Cardiac muscle cell (in vitro differentiated cells and primary cell): ENCODE data around the gene LHX1. TPM values are rescaled to one million over a fixed set of nuclear protein-coding genes. Genes with fewer than 3 reads are reported as not detected.

Source experiments
- DNase-seq, 2 donors: peaks; one replicate each; pipeline versions ENCODE4 v3.0.0 to v3.0.0-alpha.2; 2010 to 2017; ENCODE audit warnings: low read depth in 1 of 2, low spot score in 1 of 2
- H3K27ac ChIP-seq: fragments of 200-600 bp; sonication (generic); 2 replicates; pipeline ENCODE4 v1.5.1; 2016
- H3K27me3 ChIP-seq: fragments of 200-600 bp; sonication (generic); 2 replicates; pipeline ENCODE4 v1.6.0; 2016; ENCODE audit warnings: control low read depth
- H3K36me3 ChIP-seq: fragments of 200-600 bp; sonication (generic); 2 replicates; pipeline ENCODE4 v1.5.1; 2016; ENCODE audit warnings: control low read depth
- H3K4me1 ChIP-seq: fragments of 200-600 bp; sonication (generic); 2 replicates; pipeline ENCODE4 v1.8.1; 2017; ENCODE audit warnings: low read depth, mild to moderate bottlenecking, mixed run types
- H3K4me3 ChIP-seq: fragments of 200-600 bp; sonication (generic); 2 replicates; pipeline ENCODE4 v1.5.1; 2016; ENCODE audit warnings: mild to moderate bottlenecking
- H3K9me3 ChIP-seq: fragments of 200-600 bp; sonication (generic); 2 replicates; pipeline ENCODE4 v1.5.1; 2017; ENCODE audit warnings: low read depth, mild to moderate bottlenecking, control low read depth
- CTCF ChIP-seq: IDR thresholded peaks from 2 replicates; pipeline ENCODE4 v1.5.1; 2012; ENCODE audit warnings: low read depth, mild to moderate bottlenecking, low read length
- polyA plus RNA-seq: library from polyadenylated mRNA; unstranded; fragments of >200 nt; fragmentation: Nextera tagmentation; extraction: Ambion mirVana; gene quantifications from 2 replicates; pipeline ENCODE4 v1.2.1, GENCODE V29; 2016
- total RNA-seq: library from RNA; depleted of rRNA; stranded (reverse); fragments of >200 nt; gene quantifications from 2 replicates; pipeline ENCODE4 v1.2.3, GENCODE V29; 2016

The LHX1 gene
- total and polyA plus RNA-seq, 2 experiments from 2014 or later: 3.1 to 4.1 TPM

GRCh38 chr17:36950027-36950426 lies 12.8 kb downstream of the LHX1 start:
- peak overlapping the region; percentile 64 for H3K4me3 ChIP-seq
- H3K27ac ChIP-seq: no peak overlapping the region
- H3K36me3 ChIP-seq: peaks cover 21% of the 10 kb centered on the region
- peaks cover 9% of the 10 kb centered on the region for H3K4me1 ChIP-seq
- H3K9me3 ChIP-seq: no peaks in the 10 kb centered on the region
- peaks cover 26% of the 10 kb centered on the region for H3K27me3 ChIP-seq
- no peak for DNase-seq
- TF ChIP-seq CTCF: no peak

GRCh38 chr17:36951084-36951789 lies 14.0 kb downstream of the LHX1 start:
- Histone ChIP-seq H3K27ac (no peak overlapping the region), H3K27me3 (peaks cover 14% of the 10 kb centered on the region), H3K9me3 (no peaks in the 10 kb centered on the region), H3K4me3 (no peak overlapping the region), H3K36me3 (peaks cover 21% of the 10 kb centered on the region), H3K4me1 (peaks cover 9% of the 10 kb centered on the region)
- no peak for TF ChIP-seq CTCF
- no peak for DNase-seq

GRCh38 chr17:36971508-36971907 lies 34.2 kb downstream of the LHX1 start:
- Histone ChIP-seq H3K4me1 (peaks cover 3% of the 10 kb centered on the region), H3K9me3 (no peaks in the 10 kb centered on the region), H3K27me3 (no peaks in the 10 kb centered on the region), H3K27ac (no peak overlapping the region), H3K36me3 (peaks cover 6% of the 10 kb centered on the region), H3K4me3 (no peak overlapping the region)
- no peak for DNase-seq
- no peak for TF ChIP-seq CTCF

GRCh38 chr17:36972186-36972700 lies 35.0 kb downstream of the LHX1 start:
- no peak overlapping the region for H3K4me3 ChIP-seq
- H3K4me1 ChIP-seq: peaks cover 3% of the 10 kb centered on the region
- peaks cover 2% of the 10 kb centered on the region for H3K36me3 ChIP-seq
- H3K27me3 ChIP-seq: no peaks in the 10 kb centered on the region
- no peak for TF ChIP-seq CTCF
- no peaks in the 10 kb centered on the region for H3K9me3 ChIP-seq
- DNase-seq: no peak
- H3K27ac ChIP-seq: no peak overlapping the region

GRCh38 chr17:36972905-36973304 lies 35.6 kb downstream of the LHX1 start:
- no peak for DNase-seq
- Histone ChIP-seq H3K4me3 (no peak overlapping the region), H3K27ac (no peak overlapping the region), H3K9me3 (no peaks in the 10 kb centered on the region), H3K4me1 (peaks cover 3% of the 10 kb centered on the region), H3K36me3 (peaks cover 2% of the 10 kb centered on the region), H3K27me3 (no peaks in the 10 kb centered on the region)
- TF ChIP-seq CTCF: no peak
